A673 (cell line): ENCODE results near the gene RNU1-1. TPM values are rescaled to one million over a fixed set of nuclear protein-coding genes. Genes with fewer than 3 reads are reported as not detected.
"Not testable (repeated sequence)": the region's sequence is repeated elsewhere in the genome, so short reads cannot be mapped to it uniquely, and the experiment has no call there.

Experiments
- BruUV-seq: library from RNA; stranded (reverse); fragments of 400-500 nt; replicated peaks from 2 replicates; lab custom pipeline; 2021; lab: Mats Ljungman, UMichigan
- CTCF ChIA-PET: fragments of 300-600 bp; sonication (Branson Sonifier 250); formaldehyde crosslinking; loops from one replicate; lab custom pipeline; 2022; ENCODE audit warnings: antibody characterized with exemption; lab: Charles Lee
- POLR2A ChIA-PET: fragments of 300-600 bp; sonication (Branson Sonifier 250); formaldehyde crosslinking; loops from one replicate; lab custom pipeline; 2022; ENCODE audit warnings: antibody characterized with exemption; ENCODE audit not compliant: low non-redundant PET; lab: Charles Lee
- DNase-seq: peaks from one replicate; pipeline ENCODE4 v3.0.0-alpha.2; 2015; ENCODE audit warnings: low spot score
- H3K27ac ChIP-seq: fragments of 200-600 bp; sonication (generic); 2 replicates; pipeline ENCODE4 v1.5.1; 2016; ENCODE audit warnings: mixed run types, low read depth, mild to moderate bottlenecking, mixed read lengths, antibody characterized with exemption, low read length; ENCODE audit not compliant: poor library complexity, severe bottlenecking
- H3K27me3 ChIP-seq: fragments of 200-600 bp; sonication (generic); replicated peaks from 2 replicates; pipeline ENCODE4 v1.6.1; 2017; ENCODE audit warnings: mixed run types, low read depth, mild to moderate bottlenecking, mixed read lengths, antibody characterized with exemption, low read length; ENCODE audit not compliant: insufficient read depth, poor library complexity
- H3K36me3 ChIP-seq: fragments of 200-600 bp; sonication (generic); 2 replicates; pipeline ENCODE4 v1.6.1; 2016; ENCODE audit warnings: mixed run types, mild to moderate bottlenecking, mixed read lengths, antibody characterized with exemption, low read length; ENCODE audit not compliant: insufficient read depth, poor library complexity, severe bottlenecking
- H3K4me1 ChIP-seq: fragments of 200-600 bp; sonication (generic); 2 replicates; pipeline ENCODE4 v1.6.1; 2017; ENCODE audit warnings: mixed run types, mild to moderate bottlenecking, mixed read lengths, antibody characterized with exemption, low read length; ENCODE audit not compliant: insufficient read depth, poor library complexity, severe bottlenecking
- H3K4me3 ChIP-seq: fragments of 200-600 bp; sonication (generic); 2 replicates; pipeline ENCODE4 v1.5.1; 2016; ENCODE audit warnings: low read depth, mixed run types, mild to moderate bottlenecking, mixed read lengths, low read length; ENCODE audit not compliant: poor library complexity, severe bottlenecking
- H3K9me3 ChIP-seq: fragments of 200-600 bp; sonication (generic); 2 replicates; pipeline ENCODE4 v1.6.1; 2016; ENCODE audit warnings: mixed run types, low read depth, mild to moderate bottlenecking, mixed read lengths, antibody characterized with exemption, low read length; ENCODE audit not compliant: poor library complexity, severe bottlenecking
- intact Hi-C: fragments of 100-400 bp; cut with micrococcal nuclease; formaldehyde crosslinking; loops from one replicate; pipeline ENCODE4 v1.10.0; 2022; ENCODE audit not compliant: unreplicated experiment
- total RNA-seq: library from RNA; stranded (reverse); gene quantifications from 2 replicates; pipeline ENCODE4 v1.2.3, GENCODE V29; 2021

The RNU1-1 gene
- total RNA-seq, 1 experiment from 2014 or later = 1,866 TPM

DNA sequence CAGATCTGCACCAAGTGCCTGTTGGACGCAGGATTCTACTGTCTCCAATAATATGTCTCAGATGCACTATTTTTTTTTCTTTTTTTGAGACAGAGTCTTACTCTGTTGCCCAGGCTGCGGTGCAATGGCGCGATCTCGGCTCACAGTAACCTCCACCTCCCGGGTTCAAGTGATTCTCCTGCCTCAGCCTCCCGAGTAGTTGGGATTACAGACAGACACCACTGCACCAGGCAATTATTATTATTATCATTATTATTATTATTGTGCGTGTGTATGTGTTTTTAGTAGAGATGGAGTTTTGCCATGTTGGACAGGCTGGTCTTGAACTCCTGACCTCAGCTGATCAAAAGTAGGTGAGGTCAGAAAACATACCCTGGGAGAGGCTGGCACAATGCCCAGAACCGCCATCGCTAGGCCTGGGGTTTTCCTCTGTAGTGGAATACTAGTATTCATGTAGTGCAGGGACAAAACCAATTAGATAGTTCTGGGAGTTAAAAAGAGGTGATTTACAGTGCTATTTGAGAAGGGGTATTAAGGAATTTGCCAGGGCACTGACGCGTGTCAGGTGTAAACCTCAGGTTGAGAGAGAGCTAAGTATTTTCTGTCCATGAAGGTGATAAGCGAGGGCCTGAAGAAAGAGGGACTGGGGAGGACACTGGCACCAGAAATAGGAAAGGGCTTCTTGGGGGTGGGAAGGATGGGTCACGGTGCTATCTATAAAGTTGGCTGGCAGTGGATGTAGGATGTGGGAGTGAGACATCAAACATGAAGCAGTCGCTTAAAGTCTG lies 1.3 kb downstream of the RNU1-1 start:
- H3K9me3 ChIP-seq, H3K4me3 ChIP-seq, H3K27me3 ChIP-seq, H3K4me1 ChIP-seq, BruUV-seq, H3K27ac ChIP-seq, intact Hi-C loops, CTCF ChIA-PET, H3K36me3 ChIP-seq: not testable (repeated sequence)
- POLR2A ChIA-PET = interaction anchor here (1.6 kb wide), 1 partner anchor 383 kb away, joined by 4 read pairs; the partner anchor contains the start of gene RNU1-2
- DNase-seq = peak; percentile 52

DNA sequence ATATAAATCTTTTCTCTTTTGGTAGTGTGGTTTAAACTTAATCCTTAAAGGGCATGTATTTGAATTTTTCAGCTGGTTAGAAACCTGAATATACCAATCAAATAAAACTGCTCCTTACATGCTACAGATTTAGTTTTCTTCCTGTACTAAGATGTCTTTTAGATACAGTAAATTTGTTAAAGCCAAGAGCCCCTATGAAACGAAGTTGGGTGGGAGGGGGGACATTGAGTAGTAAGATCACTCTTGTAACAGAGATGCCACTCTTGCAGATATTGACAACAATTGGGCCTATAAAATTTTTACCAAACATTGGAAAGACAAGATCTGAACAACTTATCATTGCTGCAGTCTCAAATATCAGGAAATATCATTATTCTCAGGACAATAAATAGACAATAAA lies 2.2 kb downstream of the RNU1-1 start:
- H3K9me3 ChIP-seq, intact Hi-C loops, CTCF ChIA-PET, DNase-seq, POLR2A ChIA-PET, BruUV-seq, H3K27ac ChIP-seq, H3K27me3 ChIP-seq, H3K4me1 ChIP-seq, H3K36me3 ChIP-seq, H3K4me3 ChIP-seq: not testable (repeated sequence)

DNA sequence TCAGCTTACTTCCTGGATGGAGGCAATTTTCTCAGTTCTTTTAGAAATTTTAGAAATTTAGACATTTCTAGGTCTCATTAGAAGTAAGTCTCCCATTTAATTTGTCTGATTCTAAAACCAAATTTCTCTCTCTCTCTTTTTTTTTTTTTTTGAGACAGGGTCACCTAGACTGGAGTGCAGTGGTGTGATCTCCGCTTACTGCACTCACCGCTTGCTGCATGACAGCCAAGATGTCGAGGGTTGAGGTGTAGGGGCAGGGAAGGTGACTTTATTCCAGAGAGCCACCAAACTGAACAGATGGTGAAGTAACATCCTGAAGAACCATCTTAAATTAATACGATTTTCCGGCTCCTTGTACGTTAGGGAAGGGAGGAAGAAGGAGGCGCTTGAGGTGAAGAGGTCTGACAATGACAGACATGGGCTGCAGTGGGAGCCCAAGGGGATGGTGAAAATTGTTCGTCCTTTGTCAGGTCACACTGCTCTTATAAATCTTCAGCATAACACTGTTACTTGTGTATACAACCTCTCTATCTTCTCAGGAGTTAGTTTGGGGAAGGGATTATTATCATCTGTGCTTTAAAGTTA lies 5.1 kb downstream of the RNU1-1 start:
- CTCF ChIA-PET, BruUV-seq, POLR2A ChIA-PET, H3K27me3 ChIP-seq, H3K27ac ChIP-seq, DNase-seq, H3K9me3 ChIP-seq, H3K36me3 ChIP-seq, H3K4me3 ChIP-seq, intact Hi-C loops, H3K4me1 ChIP-seq: not testable (repeated sequence)

DNA sequence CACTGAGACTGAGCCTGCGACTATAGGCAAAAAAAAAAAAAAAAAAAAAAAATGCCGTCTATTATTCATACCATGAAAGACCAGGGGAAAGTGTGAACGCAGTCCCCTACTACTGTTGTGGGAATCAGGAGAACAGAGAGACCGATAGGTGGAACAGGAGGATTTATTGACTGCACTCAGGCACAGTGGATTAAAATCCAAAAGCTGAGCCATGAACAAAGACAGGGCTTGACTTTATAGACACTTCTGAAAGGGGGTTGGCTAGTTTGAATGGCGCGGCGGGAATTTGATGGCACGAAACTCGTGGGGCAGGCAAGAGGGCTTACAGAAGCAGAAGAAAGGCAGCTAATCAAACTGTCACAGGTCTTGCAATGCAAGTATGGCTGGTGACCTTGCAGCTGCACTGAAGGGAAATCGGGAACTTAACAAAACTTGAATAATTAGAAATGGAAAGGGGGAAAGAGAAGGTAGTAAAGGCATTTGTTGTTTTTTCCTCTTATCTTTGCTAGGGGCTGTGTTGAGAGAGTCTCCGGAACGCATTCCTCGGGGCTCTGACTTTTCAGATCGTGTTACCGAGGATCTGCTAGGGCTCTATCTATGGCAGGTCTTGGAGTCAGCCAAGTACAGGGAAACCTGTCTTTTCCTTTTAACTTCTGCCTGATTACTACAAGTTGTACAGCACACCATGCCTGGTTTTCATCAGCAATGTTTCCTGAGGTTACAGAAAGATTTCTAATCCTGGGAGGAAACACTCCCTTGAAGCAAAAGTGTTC lies 7.5 kb downstream of the RNU1-1 start:
- H3K9me3 ChIP-seq, DNase-seq, H3K4me3 ChIP-seq, BruUV-seq, H3K27me3 ChIP-seq, H3K36me3 ChIP-seq, H3K27ac ChIP-seq, H3K4me1 ChIP-seq, intact Hi-C loops, CTCF ChIA-PET, POLR2A ChIA-PET: not testable (repeated sequence)

DNA sequence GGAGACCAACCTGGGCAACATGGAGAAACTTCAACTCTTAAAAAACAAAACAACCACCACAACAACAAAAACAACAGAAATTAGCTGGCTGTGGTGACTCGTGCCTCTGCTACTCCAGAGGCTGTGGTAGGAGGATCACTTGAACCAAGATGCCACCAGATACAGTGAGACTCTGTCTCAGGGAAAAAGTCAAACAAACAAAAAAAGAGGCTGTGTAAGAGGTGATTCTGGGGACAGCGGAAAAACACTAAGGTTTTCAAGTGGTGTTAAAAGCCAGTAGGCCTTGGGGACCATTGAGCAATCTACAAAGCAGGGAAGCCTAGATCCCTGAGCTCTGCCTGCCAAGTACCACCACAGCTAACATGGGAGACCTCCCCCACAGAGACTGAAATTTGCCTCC lies 8.2 kb downstream of the RNU1-1 start:
- H3K36me3 ChIP-seq, H3K9me3 ChIP-seq, POLR2A ChIA-PET, H3K4me1 ChIP-seq, H3K27ac ChIP-seq, BruUV-seq, H3K27me3 ChIP-seq, DNase-seq, intact Hi-C loops, H3K4me3 ChIP-seq, CTCF ChIA-PET: not testable (repeated sequence)
